HG03342 (cell line): ENCODE measurements around the gene MED14.

Experiments used
- ATAC-seq: cut with Tn5 transposase; IDR thresholded peaks from one replicate; pipeline ENCODE4 v1.9.1; 2021; ENCODE audit warnings: mild to moderate bottlenecking, moderate library complexity; ENCODE audit not compliant: unreplicated experiment

The MED14 gene

DNA sequence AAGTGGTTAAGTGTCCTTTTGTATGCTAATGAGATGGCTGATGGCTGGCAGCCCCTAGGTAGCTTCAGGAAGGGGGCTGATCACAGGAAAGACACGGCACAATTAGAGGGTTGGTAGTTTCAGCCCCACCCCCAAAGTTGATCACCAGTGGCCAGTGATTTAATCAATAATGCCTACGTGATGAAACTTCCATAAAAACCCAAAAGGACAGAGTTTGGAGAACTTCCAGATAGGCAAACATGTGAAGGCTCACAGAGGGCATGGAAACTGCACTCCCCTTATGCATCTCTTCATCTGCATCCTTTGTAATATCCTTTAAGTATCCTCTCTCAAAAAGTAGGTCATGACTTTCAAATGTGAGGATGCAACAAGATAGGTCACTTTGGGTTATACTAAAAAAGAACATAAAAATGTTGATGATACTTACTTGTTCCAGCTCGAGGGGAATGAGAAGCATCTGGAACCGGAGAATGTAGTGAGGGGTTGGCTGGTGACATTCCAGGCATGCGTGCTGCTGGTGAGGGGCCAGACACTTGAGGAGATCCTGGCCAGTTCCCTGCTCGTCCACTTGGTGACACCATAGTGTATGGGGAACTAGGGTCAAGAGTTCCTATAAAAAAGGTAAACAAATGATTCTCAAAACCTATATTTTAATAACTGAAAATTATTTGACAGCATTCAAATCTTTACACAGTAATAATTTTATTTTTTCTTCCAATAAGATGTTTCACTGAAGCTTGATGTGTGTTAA, 71.3 kb downstream of the MED14 start:
- ATAC-seq = no peak

- ATAC-seq = no peak
Measured at GRCh38 chrX:40663078-40663740, 72.1 kb downstream of the MED14 start.

DNA sequence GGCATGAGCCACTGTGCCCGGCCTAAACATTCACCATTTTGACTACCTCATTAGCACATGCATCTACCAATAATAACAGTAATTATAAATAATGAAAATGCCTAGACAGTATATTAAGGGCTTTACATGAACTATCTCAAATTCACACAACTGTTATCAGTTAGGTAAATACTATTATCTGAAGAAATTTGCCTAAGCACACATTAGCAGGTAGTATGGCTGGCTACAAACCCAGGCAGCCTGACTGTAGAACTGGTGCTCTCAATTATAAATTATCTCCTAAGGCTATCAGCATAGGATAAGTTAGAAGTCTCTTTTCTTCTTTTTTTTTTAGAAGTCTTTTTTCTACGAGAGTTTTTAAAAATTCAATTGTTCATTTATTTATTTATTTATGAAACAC, 73.9 kb downstream of the MED14 start:
- no peak for ATAC-seq

DNA sequence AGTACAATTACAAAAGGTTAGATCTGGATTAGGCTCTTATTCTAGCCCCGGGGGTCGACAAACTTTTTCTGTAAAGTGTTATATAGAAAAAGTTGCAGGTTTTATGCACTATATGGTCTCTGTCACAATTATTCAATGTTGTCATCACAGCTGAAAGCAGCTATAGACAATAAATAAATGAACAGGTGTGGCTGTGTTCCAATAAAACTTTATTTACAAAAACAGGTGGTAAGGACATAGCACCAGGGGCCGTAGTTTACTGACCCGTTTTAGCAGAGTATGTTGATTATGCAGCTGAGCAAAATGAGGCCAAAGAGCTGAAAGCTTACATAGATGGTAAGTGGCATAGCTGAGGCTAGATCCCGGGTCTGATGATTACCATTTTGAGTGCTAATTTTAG, 75.0 kb downstream of the MED14 start:
- ATAC-seq = no peak

DNA sequence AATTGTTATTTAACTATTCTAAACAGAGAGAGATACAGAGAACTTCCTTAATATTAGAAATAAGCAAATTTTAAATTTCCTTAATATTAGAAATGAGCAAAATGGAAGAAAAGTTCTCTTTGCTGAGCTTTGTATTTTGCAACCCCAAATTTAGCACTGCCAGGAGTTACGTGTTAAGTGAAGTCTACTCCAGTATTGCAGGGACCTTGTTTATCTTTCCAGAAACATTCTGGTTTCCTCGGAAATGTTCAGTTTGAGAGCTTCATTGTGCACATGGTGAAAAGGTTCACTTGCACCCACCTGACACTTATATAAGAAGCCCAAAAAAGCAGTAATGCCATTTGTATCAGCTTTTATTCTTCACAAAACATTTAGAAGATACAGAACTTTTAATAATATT, 81.8 kb downstream of the MED14 start:
- no peak for ATAC-seq

DNA sequence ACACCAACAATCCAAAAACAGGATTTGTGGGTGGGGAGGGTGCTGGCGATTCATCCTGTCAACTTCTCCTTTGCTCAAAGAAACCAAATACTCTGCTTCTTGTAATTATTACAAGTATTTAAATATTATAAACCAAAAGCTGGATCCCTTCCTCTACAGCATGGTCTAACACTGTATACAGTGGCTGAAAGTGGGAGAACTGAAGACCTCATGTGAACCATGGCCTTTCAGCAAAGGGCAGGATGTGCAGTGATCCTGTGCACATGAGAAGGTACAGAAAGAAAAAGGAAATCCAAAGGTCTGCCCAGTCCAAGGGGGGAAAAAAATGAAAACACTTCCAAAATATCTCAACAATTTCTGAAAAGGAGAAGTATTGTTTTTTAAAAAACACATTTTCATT, 82.7 kb downstream of the MED14 start:
- no peak for ATAC-seq

DNA sequence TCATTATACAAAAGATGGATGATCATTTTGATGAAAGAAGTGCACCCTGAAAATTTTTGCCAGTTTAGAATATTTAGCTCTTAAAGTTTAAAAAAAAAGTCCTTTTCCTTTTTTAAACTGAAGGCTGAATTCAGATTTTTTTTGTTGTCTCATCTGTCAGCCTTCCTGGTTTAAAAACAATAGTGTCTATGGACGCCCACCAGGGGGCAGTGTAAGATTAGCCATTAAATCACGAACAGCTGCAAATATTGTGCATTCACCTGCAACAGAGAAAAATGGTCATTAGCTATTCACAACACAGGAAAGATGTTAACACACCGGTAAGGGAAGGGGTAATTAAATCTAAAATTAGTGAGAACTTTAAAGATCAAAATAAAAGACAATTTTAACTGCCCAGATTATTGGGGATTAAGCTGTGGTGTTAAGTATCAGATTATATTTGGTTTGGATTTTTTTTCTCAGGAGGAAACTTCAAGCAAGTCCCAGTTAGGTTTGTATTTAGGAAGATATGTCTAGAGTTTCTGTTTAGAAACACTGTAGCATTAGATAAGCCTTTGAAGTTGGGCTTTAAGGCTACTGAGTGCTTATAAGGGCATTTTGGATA, 83.6 kb downstream of the MED14 start:
- ATAC-seq = no peak

DNA sequence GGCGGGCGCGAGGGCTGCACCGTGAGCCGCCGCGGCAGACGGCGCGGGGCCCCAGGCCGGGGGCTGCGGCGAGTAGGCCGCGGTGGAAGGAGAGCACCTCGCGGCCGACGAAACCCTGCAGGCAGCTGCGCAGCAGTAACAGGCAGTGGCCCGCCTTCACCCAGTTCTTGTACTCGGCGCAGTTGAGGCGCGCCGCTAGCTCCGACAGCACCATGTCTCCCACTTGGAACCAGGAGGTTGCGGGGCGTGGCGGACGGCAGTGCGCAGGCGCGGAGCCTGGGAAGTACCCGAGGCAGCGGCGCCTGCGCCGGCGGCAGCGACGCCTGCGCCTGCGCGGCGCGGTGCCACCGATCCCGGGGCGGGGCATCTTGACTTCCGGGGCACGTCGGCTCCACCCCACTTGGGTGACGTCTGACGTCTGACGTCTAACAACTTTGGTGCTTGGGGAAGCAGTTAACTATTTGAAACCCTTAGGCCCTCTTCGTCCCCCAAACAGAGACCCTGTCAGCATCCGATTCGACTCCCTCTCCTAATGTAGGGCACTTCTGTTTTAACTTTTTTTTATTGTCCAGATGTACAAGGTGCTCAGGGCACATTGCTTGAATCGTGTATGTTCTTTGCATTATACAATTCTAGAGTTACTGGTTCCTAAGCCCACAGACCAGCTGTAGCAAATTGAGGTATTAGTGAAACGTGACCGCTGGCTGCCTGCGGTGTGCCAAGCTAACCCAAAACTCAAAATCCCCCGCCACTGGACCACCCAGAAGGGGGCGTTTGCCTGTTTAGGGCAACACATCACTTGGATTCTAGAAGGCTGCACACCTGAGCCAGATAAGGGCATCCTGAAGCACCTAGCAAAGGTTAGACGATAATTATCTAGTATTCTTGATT, 87.8 kb downstream of the MED14 start, which contains the start of gene CXorf38:
CXorf38 (minus strand) TSS at position 255 of the 891 bp plus-strand sequence; CDS start at position 214, 41 bp downstream.
- ATAC-seq = peak; percentile 61

GRCh38 chrX:40646489-40647306, 88.6 kb downstream of the MED14 start:
- peak; percentile 22 for ATAC-seq

DNA sequence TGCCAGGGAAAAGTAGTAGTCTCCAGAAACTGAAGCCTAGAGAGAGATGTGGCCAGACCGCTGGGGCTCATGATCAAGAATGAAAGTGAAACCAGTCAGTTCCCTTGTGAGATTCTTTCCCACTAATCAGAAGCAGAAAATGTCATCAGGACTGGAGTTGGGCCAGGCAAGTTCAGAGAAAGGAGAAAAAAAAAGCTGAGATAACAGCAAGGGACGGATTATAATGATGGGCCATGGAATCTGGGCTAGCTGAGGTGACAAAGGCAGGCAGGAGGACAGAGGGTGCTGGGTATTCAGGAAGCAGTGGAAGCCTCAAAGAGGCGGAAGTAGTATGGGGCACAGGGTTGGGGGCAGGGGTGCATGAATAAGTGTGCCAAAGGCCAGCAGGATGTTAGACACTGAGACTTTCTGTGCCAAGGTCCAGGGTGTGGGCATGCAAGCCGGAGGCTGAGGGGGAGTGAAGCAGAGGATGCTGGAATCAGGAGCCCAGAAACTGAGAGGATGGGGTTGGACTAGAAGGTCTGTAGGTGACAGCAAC, 90.5 kb downstream of the MED14 start:
- peak; percentile 33 for ATAC-seq

GRCh38 chrX:40644176-40644575, 91.2 kb downstream of the MED14 start:
- ATAC-seq = no peak

- ATAC-seq = no peak
Measured at GRCh38 chrX:40637687-40638086, 97.7 kb downstream of the MED14 start.

DNA sequence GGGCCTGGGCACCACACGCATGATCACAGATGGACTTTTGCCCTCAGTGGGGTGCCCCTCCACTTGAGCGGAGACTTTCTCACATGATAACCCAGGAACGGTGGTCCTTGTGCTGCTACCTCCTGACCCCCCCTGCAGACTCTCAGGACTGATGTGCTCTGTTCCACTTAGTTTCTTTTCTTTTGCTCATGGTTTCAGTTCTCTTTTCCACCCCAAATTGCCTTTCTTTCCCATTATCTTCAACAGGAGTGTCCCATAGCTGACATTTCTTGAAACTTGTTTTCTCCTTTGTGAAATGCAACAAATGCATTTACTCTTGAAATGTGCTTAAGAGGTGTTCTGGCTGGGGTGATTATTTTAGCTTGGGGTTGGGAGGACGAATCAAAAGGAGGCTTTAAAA, 103.1 kb downstream of the MED14 start:
- ATAC-seq = no peak

DNA sequence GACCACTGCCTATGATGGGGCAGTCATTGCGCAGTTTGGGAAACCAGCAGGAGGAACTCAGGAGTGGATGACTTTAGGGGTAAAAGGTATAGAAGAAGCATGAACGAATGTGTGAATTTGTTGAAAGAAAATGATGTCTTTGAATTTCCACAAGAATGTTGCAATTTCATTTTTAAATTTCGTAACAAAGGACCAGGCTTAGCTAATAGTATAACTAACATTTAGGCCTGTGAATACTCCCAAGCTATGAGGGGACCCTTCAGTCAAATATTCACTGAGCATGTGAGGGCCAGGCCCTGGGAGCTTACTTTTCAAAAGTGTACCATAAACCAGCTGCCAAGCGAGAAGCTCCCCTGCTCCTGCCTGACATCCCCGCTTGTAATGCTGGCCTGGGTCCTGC, 106.8 kb downstream of the MED14 start:
- ATAC-seq = no peak

- no peak for ATAC-seq
Measured at GRCh38 chrX:40625294-40625693, 110.0 kb downstream of the MED14 start.

DNA sequence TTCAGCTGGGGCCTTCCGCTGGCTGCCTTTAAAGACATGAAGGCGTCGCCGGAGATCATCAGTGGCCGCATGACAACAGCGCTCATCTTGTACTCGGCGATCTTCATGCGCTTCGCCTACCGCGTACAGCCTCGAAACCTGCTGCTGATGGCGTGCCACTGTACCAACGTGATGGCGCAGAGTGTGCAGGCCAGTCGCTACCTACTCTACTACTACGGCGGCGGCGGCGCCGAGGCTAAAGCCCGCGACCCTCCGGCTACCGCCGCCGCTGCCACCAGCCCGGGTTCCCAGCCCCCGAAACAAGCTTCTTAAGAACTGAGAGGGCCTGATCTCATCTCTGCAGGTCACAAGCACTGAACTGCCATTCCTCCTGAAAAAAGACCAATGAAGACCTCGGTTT, 111.7 kb downstream of the MED14 start:
- ATAC-seq = no peak

DNA sequence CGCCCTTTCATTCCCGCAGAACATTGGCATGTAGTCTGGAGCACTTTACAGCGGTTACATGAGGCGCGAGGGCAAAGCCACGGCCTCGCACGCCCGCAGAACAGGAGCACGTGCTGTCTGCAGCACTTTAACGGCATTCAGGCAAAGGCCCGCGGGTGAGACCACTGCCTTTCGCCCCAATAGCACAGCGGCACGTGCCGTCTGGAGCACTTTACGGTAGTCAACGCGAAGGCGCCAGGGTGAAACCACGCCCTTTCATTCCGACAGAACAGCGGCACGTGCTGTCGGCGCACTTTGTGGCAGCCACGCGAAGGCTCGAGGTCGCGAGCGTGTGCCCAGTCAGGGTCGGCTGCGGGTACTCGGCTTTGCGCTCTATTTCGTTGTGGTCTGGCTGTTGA, 112.2 kb downstream of the MED14 start, which contains the start of gene MPC1L:
MPC1L (plus strand) TSS at position 290 of the 398 bp plus-strand sequence. CDS start 138 bp downstream, outside the sequence.
- no peak for ATAC-seq

- ATAC-seq = no peak
Measured at GRCh38 chrX:40622479-40623138, 112.7 kb downstream of the MED14 start.

- no peak for ATAC-seq
Measured at GRCh38 chrX:40617566-40617965, 117.8 kb downstream of the MED14 start.
